A673 (cell line): ENCODE measurements around the gene WNK1.

ENCODE experiments used
- CTCF ChIP-seq: fragments of 300-800, 200-600 bp; sonication (generic); conservative IDR thresholded peaks from 2 replicates; pipeline ENCODE4 v1.5.1; 2017; ENCODE audit warnings: low read depth, mild to moderate bottlenecking, antibody characterized with exemption, low read length, moderate library complexity, mixed read lengths
- EZH2 ChIP-seq: fragments of 200-600 bp; sonication (generic); IDR thresholded peaks from 2 replicates; pipeline ENCODE4 v1.6.1; 2017; ENCODE audit warnings: borderline replicate concordance, low read depth, mild to moderate bottlenecking, mixed read lengths, antibody characterized with exemption, low read length; ENCODE audit not compliant: poor library complexity, severe bottlenecking

DNA sequence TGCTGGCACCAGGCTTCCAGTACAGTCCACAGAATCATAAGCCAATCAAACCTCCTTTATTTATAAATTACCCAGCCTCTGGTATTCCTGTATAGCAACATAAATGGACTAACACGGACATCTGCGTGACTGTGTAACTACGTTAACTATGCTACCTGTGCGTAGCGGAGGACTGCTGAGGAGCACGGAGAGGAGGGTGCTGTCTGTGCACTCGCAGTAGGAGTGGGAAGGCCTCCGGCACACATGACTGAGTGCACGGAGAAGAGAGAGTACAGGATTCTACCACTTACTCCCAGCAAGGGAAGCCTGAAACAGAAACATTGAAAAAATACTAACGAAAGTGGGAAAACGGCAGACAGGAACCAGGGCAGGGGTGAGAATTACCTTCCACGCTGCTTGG is 174.3 kb downstream of the WNK1 start:
- TF ChIP-seq CTCF = no peak
- no peak for TF ChIP-seq EZH2
